Activated naive CD8-positive, alpha-beta T cell treated with anti-CD3 and anti-CD28 coated beads, Interleukin-2, amount 50 U/mL, for 24 hours (primary cell): Measurements from ENCODE around the gene CDK8.

Experiments
- ATAC-seq: fragments of 150-1000 bp; cut with Tn5 transposase; one replicate; pipeline ENCODE4 v1.10.0; 2021
- DNase-seq: peaks from one replicate; pipeline ENCODE4 v3.0.0; 2021
- H3K27ac Mint-ChIP-seq: one replicate; pipeline ENCODE4 v1.8.0; 2021; ENCODE audit warnings: mild to moderate bottlenecking, mixed read lengths
- H3K27me3 Mint-ChIP-seq: one replicate; pipeline ENCODE4 v1.8.0; 2021; ENCODE audit warnings: mixed read lengths
- H3K36me3 Mint-ChIP-seq: one replicate; pipeline ENCODE4 v1.8.0; 2021; ENCODE audit warnings: low read depth, mixed read lengths
- H3K4me1 Mint-ChIP-seq: one replicate; pipeline ENCODE4 v1.8.0; 2021; ENCODE audit warnings: mixed read lengths
- H3K4me3 Mint-ChIP-seq: one replicate; pipeline ENCODE4 v1.8.0; 2021; ENCODE audit warnings: mild to moderate bottlenecking, moderate library complexity, mixed read lengths
- H3K9me3 Mint-ChIP-seq: one replicate; pipeline ENCODE4 v1.8.0; 2021; ENCODE audit warnings: mixed read lengths

Gene CDK8

GRCh38 chr13:26441476-26441875 is 187.5 kb downstream of the CDK8 start:
- H3K36me3 Mint-ChIP-seq = no peaks in the 10 kb centered on the region
- H3K27ac Mint-ChIP-seq = no peak overlapping the region
- no peak for ATAC-seq
- DNase-seq = no peak
- H3K27me3 Mint-ChIP-seq = no peaks in the 10 kb centered on the region
- no peak overlapping the region for H3K4me3 Mint-ChIP-seq
- no peaks in the 10 kb centered on the region for H3K4me1 Mint-ChIP-seq
- peaks cover 10% of the 10 kb centered on the region for H3K9me3 Mint-ChIP-seq

GRCh38 chr13:26442541-26442940 is 188.6 kb downstream of the CDK8 start:
- Mint-ChIP-seq H3K4me3 (no peak overlapping the region), H3K36me3 (no peaks in the 10 kb centered on the region), H3K9me3 (peaks cover under 1% of the 10 kb centered on the region), H3K27me3 (no peaks in the 10 kb centered on the region), H3K4me1 (no peaks in the 10 kb centered on the region), H3K27ac (no peak overlapping the region)
- ATAC-seq (no peak), DNase-seq (no peak)

GRCh38 chr13:26445092-26445491 is 191.2 kb downstream of the CDK8 start:
- no peak for DNase-seq
- H3K36me3 Mint-ChIP-seq = no peaks in the 10 kb centered on the region
- no peaks in the 10 kb centered on the region for H3K4me1 Mint-ChIP-seq
- no peak for ATAC-seq
- no peak overlapping the region for H3K4me3 Mint-ChIP-seq
- peaks cover 4% of the 10 kb centered on the region for H3K27me3 Mint-ChIP-seq
- H3K9me3 Mint-ChIP-seq = no peaks in the 10 kb centered on the region
- H3K27ac Mint-ChIP-seq = no peak overlapping the region

GRCh38 chr13:26446751-26447150 is 192.8 kb downstream of the CDK8 start:
- Mint-ChIP-seq H3K36me3 (no peaks in the 10 kb centered on the region), H3K27me3 (peaks cover 14% of the 10 kb centered on the region), H3K27ac (no peak overlapping the region), H3K4me3 (no peak overlapping the region), H3K4me1 (no peaks in the 10 kb centered on the region), H3K9me3 (peaks cover 8% of the 10 kb centered on the region)
- no peak for DNase-seq
- no peak for ATAC-seq

- ATAC-seq = no peak
- H3K9me3 Mint-ChIP-seq = peaks cover 8% of the 10 kb centered on the region
- peaks cover 21% of the 10 kb centered on the region for H3K27me3 Mint-ChIP-seq
Measured at GRCh38 chr13:26448032-26448431, 194.1 kb downstream of the CDK8 start.

GRCh38 chr13:26449063-26449848 is 195.3 kb downstream of the CDK8 start:
- Mint-ChIP-seq H3K27ac (no peak overlapping the region), H3K4me3 (no peak overlapping the region), H3K4me1 (no peaks in the 10 kb centered on the region), H3K36me3 (no peaks in the 10 kb centered on the region), H3K27me3 (peaks cover 27% of the 10 kb centered on the region), H3K9me3 (peaks cover 8% of the 10 kb centered on the region)
- no peak for ATAC-seq
- DNase-seq = no peak

More at GRCh38 chr13:26448032-26448431, 194.1 kb downstream of the CDK8 start:
- Mint-ChIP-seq H3K27ac (no peak overlapping the region), H3K36me3 (no peaks in the 10 kb centered on the region), H3K4me1 (no peaks in the 10 kb centered on the region), H3K4me3 (no peak overlapping the region)
- no peak for DNase-seq
